ENCODE data around the gene SPATA25. TPM values are rescaled to one million over a fixed set of nuclear protein-coding genes. Genes with fewer than 3 reads are reported as not detected.

SPATA25 gene
- total and polyA plus RNA-seq, 4 donors = 0.77 to 3.8 (median 1.6) TPM

- peak; percentile 88 to 97 (median 94) for DNase-seq
- Histone ChIP-seq H3K9me3 (ENCODE audit: control insufficient read depth in 4 of 4, insufficient read depth in 3 of 4, low read length in 3 of 4) (no peaks in the 10 kb centered on the region), H3K27me3 (ENCODE audit: control insufficient read depth in 3 of 3, insufficient read depth in 3 of 3, low read length in 2 of 3) (no peaks in the 10 kb centered on the region), H3K9ac (ENCODE audit: insufficient read depth in 1 of 2, low read length in 2 of 2) (peak overlapping the region in 1 of 2 donors; percentile 69), H3K27ac (ENCODE audit: low read depth in 1 of 2, low read length in 1 of 2) (peak overlapping the region in 1 of 2 donors; percentile 37), H3K36me3 (ENCODE audit: control insufficient read depth in 4 of 4, insufficient read depth in 4 of 4, low read length in 4 of 4) (no peaks in the 10 kb centered on the region), H3K4me1 (ENCODE audit: control insufficient read depth in 5 of 5, insufficient read depth in 5 of 5, low read length in 5 of 5) (peaks cover 0 to 33% (median 26%) of the 10 kb centered on the region in 5 donors), H3K4me3 (no peak overlapping the region)
- ATAC-seq (ENCODE audit: insufficient read depth, low FRiP score) = no peak
- TF ChIP-seq CTCF (IDR thresholded peaks at IDR 0.05; ENCODE audit: control extremely low read depth, extremely low read depth) = no peak
- 52 to 68% methylated on average over 11 of the region's 11 CpGs for WGBS, 2 donors
Measured at GRCh38 chr20:45919542-45920399, 32.3 kb upstream of the SPATA25 start.

DNA sequence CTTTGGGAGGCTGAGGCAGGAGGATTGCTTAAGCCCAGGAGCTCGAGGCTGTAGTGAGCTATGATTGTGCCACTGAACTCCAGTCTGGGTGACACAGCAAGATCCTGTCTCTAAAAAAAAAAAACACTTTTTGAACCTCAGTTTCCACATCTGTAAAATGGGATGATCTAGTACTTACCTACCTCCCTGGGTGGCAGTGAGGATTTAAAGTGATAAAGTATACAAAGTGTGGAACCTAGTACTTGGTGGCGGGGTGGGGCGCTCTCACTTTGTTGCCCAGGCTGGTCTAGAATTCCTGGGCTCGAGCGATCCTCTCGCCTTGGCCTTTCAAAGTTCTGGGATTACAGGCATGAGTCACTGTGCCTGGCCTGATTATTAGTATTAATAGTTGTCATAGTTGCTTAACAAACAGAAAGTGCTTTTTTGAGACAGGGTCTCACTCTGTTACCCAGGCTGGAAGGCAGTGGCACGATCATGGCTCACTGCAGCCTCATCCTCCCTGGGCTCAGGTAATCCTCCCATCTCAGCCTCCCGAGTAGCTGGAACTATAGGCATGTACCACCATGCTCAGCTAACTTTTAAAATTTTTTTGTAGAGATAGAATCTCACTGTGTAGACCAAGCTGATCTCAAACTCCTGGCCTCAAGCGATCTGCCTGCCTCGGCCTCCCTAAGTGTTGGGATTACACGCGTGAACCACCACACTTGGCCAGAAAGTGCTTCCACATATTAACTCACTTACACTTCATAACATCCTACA is 31.5 kb upstream of the SPATA25 start:
- H3K4me3 ChIP-seq = no peak overlapping the region
- peak overlapping the region; percentile 28 to 78 for H3K27ac ChIP-seq (ENCODE audit: low read depth in 1 of 2, low read length in 1 of 2)
- peak overlapping the region in 1 of 2 donors; percentile 0 for H3K9ac ChIP-seq (ENCODE audit: insufficient read depth in 1 of 2, low read length in 2 of 2)
- H3K4me1 ChIP-seq (ENCODE audit: control insufficient read depth in 5 of 5, insufficient read depth in 5 of 5, low read length in 5 of 5) = peaks cover 0 to 25% (median 21%) of the 10 kb centered on the region in 5 donors
- no peak for DNase-seq
- no peak for TF ChIP-seq CTCF (IDR thresholded peaks at IDR 0.05; ENCODE audit: control extremely low read depth, extremely low read depth)
- WGBS, 2 donors = 89 to 93% methylated on average over 12 of the region's 12 CpGs
- ATAC-seq (ENCODE audit: insufficient read depth, low FRiP score) = no peak
- H3K27me3 ChIP-seq (ENCODE audit: control insufficient read depth in 3 of 3, insufficient read depth in 3 of 3, low read length in 2 of 3) = no peaks in the 10 kb centered on the region
- H3K9me3 ChIP-seq (ENCODE audit: control insufficient read depth in 4 of 4, insufficient read depth in 3 of 4, low read length in 3 of 4) = no peaks in the 10 kb centered on the region
- no peaks in the 10 kb centered on the region for H3K36me3 ChIP-seq (ENCODE audit: control insufficient read depth in 4 of 4, insufficient read depth in 4 of 4, low read length in 4 of 4)

GRCh38 chr20:45918182-45918737 is 30.8 kb upstream of the SPATA25 start:
- 61 to 76% methylated on average over 5 of the region's 5 CpGs for WGBS, 2 donors
- TF ChIP-seq CTCF (IDR thresholded peaks at IDR 0.05; ENCODE audit: control extremely low read depth, extremely low read depth) = no peak
- H3K4me1 ChIP-seq (ENCODE audit: control insufficient read depth in 5 of 5, insufficient read depth in 5 of 5, low read length in 5 of 5) = peaks cover 0 to 22% (median 20%) of the 10 kb centered on the region in 5 donors
- no peak overlapping the region for H3K4me3 ChIP-seq
- no peaks in the 10 kb centered on the region for H3K9me3 ChIP-seq (ENCODE audit: control insufficient read depth in 4 of 4, insufficient read depth in 3 of 4, low read length in 3 of 4)
- no peak for ATAC-seq (ENCODE audit: insufficient read depth, low FRiP score)
- H3K9ac ChIP-seq (ENCODE audit: insufficient read depth in 1 of 2, low read length in 2 of 2) = peak overlapping the region in 1 of 2 donors; percentile 30
- H3K36me3 ChIP-seq (ENCODE audit: control insufficient read depth in 4 of 4, insufficient read depth in 4 of 4, low read length in 4 of 4) = no peaks in the 10 kb centered on the region
- H3K27me3 ChIP-seq (ENCODE audit: control insufficient read depth in 3 of 3, insufficient read depth in 3 of 3, low read length in 2 of 3) = no peaks in the 10 kb centered on the region
- peak in 2 of 3 donors; percentile 34 to 41 for DNase-seq
- H3K27ac ChIP-seq (ENCODE audit: low read depth in 1 of 2, low read length in 1 of 2) = peak overlapping the region; percentile 28 to 78
